ENCODE measurements around the gene ACTN3.

ACTN3 gene

DNA sequence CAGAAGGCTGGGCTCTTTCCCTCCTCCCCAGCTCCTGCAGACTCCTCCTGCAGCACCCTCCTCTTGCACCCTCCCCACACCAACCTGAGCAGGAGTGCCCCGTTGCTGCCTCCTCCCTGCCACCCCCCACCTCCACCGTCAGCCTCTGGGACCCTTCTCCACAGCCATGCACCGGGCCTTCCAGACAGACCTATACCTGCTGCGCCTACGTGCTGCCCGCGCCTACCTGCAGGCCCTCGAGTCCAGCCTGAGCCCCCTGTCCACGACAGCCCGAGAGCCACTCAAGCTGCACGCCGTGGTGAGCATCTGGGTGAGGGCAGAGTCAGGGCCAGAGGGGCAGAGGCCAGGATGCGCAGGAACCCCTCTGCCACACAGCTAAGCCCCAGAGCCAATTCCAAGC lies 17.0 kb upstream of the ACTN3 start:
- no peak for DNase-seq
- Histone ChIP-seq H3K27ac (no peak overlapping the region), H3K36me3 (peaks cover 15% of the 10 kb centered on the region), H3K4me3 (ENCODE audit: low read depth, low read length) (no peak overlapping the region), H3K9me3 (ENCODE audit: severe bottlenecking) (no peaks in the 10 kb centered on the region), H3K27me3 (ENCODE audit: insufficient read depth, low read depth, severe bottlenecking) (no peaks in the 10 kb centered on the region)
- TF ChIP-seq, protein P1, sequence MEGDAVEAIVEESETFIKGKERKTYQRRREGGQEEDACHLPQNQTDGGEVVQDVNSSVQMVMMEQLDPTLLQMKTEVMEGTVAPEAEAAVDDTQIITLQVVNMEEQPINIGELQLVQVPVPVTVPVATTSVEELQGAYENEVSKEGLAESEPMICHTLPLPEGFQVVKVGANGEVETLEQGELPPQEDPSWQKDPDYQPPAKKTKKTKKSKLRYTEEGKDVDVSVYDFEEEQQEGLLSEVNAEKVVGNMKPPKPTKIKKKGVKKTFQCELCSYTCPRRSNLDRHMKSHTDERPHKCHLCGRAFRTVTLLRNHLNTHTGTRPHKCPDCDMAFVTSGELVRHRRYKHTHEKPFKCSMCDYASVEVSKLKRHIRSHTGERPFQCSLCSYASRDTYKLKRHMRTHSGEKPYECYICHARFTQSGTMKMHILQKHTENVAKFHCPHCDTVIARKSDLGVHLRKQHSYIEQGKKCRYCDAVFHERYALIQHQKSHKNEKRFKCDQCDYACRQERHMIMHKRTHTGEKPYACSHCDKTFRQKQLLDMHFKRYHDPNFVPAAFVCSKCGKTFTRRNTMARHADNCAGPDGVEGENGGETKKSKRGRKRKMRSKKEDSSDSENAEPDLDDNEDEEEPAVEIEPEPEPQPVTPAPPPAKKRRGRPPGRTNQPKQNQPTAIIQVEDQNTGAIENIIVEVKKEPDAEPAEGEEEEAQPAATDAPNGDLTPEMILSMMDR (IDR thresholded peaks at IDR 0.05; ENCODE audit: low read depth, low read length) = no peak

DNA sequence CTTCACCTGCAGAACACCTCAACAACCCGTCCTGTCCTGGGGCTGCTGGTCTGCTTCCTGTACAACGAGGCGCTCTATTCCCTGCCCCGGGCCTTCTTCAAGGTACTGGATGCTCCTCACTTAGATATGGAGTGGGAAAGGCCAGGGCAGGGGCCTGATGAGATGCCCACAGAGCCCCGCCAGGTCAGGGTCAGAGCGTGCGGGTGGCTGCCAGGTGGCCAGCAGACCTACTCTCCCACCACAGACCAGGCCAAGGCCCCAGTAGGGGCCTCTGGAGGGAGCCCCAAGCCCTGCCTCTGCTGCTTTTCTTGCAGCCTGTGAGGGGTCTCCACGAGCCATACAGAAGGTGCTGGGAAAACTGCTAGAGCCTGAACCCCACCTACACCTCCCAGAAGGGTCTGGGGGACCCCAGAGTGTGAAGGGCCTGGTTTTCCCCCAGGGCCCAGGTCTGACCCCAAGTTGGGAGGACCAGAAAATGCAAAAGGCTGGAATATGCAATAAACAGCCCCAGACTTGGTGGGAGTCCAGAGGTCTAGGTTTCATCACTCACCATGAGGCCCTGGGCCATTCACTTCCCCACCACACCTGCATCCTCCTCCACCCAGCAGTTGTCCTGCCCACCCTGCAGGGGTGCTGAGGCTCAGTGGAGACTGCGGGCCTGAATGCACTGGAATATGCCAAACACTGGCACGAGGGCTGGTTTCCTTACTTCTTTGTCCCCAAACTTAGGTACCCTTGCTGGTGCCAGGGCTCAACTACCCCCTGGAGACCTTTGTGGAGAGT lies 15.6 kb upstream of the ACTN3 start:
- Histone ChIP-seq H3K27me3 (ENCODE audit: insufficient read depth, low read depth, severe bottlenecking) (no peaks in the 10 kb centered on the region), H3K27ac (no peak overlapping the region), H3K9me3 (ENCODE audit: severe bottlenecking) (no peaks in the 10 kb centered on the region), H3K36me3 (peaks cover 23% of the 10 kb centered on the region), H3K4me3 (ENCODE audit: low read depth, low read length) (no peak overlapping the region)
- TF ChIP-seq, protein P1 (IDR thresholded peaks at IDR 0.05; ENCODE audit: low read depth, low read length) = no peak
- no peak for DNase-seq

DNA sequence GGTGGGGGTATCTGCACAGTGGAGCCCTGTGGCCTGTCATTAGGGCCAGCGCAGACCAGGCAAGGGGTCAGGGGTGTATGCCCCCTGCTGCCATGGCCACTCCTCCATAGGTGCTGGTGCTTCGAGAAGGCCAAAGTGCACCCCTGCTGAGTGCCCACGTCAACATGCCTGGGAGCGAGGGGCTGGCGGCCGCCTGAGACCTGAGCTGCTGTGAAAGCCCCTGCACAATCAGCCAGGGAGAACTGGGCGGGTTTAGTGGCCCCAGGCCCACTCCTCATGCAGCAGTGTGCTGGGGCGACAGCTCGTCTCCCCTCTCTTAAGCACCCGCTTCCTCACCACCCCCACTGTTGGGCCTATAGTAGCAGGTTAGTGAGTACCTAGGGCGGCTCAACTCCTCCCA lies 14.9 kb upstream of the ACTN3 start:
- H3K27me3 ChIP-seq (ENCODE audit: insufficient read depth, low read depth, severe bottlenecking) = no peaks in the 10 kb centered on the region
- H3K4me3 ChIP-seq (ENCODE audit: low read depth, low read length) = no peak overlapping the region
- TF ChIP-seq, protein P1 (IDR thresholded peaks at IDR 0.05; ENCODE audit: low read depth, low read length) = no peak
- no peaks in the 10 kb centered on the region for H3K9me3 ChIP-seq (ENCODE audit: severe bottlenecking)
- H3K36me3 ChIP-seq = peaks cover 28% of the 10 kb centered on the region
- DNase-seq = no peak
- H3K27ac ChIP-seq = no peak overlapping the region

DNA sequence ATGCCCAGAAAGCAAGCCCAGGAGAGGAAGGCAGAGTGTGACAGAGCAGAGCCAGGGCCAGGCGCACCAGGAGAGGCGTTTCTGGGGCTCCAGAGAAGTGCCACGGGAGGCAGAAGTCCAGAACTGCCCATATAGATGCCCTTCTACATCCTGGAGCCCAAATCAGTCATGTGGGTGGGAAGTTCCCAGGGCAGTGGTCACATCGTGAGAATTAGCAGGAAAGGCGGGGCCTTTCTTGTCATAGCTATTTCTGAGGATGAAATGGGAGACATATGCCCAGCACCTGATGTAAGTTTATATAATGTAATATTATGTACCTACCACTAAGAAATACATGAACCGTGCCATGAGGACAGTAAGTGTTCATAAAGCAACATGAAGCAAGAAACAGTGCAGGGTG lies 13.9 kb upstream of the ACTN3 start:
- no peaks in the 10 kb centered on the region for H3K9me3 ChIP-seq (ENCODE audit: severe bottlenecking)
- no peak for DNase-seq
- no peaks in the 10 kb centered on the region for H3K27me3 ChIP-seq (ENCODE audit: insufficient read depth, low read depth, severe bottlenecking)
- no peak overlapping the region for H3K27ac ChIP-seq
- no peak overlapping the region for H3K4me3 ChIP-seq (ENCODE audit: low read depth, low read length)
- TF ChIP-seq, protein P1 (IDR thresholded peaks at IDR 0.05; ENCODE audit: low read depth, low read length) = no peak
- peaks cover 31% of the 10 kb centered on the region for H3K36me3 ChIP-seq

DNA sequence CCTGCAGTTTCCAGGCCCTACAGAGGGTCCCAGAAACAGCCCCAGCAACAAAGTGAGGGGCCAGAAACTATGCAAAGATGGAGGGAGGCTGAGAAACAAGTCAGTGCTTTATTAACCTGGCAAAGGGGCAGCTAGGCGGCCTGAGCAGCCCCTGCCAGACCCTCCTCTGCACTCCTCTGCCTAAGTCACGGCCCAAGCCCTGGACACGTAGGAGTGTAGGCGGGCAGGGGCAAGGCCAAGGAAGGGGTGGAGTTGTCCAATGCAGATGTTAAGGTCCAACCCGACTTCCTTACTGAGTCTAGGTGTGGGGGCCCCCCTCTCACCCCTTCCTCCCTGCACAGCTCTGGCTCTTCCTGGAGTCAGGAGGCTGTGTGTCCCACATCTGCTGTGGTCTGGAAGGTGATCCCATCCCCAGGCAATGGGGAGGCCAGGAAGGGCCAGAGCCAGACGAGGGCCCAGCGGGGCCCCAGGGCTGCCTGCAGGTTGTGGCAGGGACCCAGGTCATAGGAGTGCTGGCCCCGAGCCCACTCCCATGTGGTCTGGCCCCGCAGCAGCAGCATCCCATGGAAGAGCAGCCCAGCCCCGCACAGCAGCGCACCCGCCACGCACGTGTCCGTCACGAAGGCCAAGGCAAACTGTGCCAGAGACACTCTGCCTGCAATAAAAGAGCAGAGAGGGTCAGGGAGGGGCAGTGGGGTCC lies 7.4 kb upstream of the ACTN3 start:
- Histone ChIP-seq H3K9me3 (ENCODE audit: severe bottlenecking) (no peaks in the 10 kb centered on the region), H3K36me3 (peaks cover 19% of the 10 kb centered on the region), H3K27me3 (ENCODE audit: insufficient read depth, low read depth, severe bottlenecking) (no peaks in the 10 kb centered on the region), H3K4me3 (ENCODE audit: low read depth, low read length) (no peak overlapping the region), H3K27ac (no peak overlapping the region)
- TF ChIP-seq, protein P1 (IDR thresholded peaks at IDR 0.05; ENCODE audit: low read depth, low read length) = no peak
- no peak for DNase-seq

All from WERI-Rb-1 (cell line).